ENCODE data around the gene GLT1D1. TPM values are rescaled to one million over a fixed set of nuclear protein-coding genes. Genes with fewer than 3 reads are reported as not detected.

The GLT1D1 gene
- total and polyA plus RNA-seq, 2 donors (not counting 3 experiments of a cell fraction or from before 2014, with no cell fraction given): not detected

- ChIA-PET CTCF (no interaction called here), POLR2A (no interaction called here)
- no TSS peak for BruUV-seq (replicated peaks)
These were observed 77.3 kb downstream of the GLT1D1 start for GRCh38 chr12:128930606-128931005.

GRCh38 chr12:128932521-128932920 is 79.2 kb downstream of the GLT1D1 start:
- FAIRE-seq (no peak), DNase-seq (ENCODE audit: low read depth, low spot score) (no peak)
- POLR2A ChIA-PET: no interaction called here
- dilution Hi-C loops (cut with MboI; ENCODE audit: extremely low pct_ligation_motif_present, low sequenced_read_pairs) (no loop called here), intact Hi-C loops (cut with micrococcal nuclease) (no loop called here)
- CTCF ChIA-PET: no interaction called here
- peaks cover 6% of the 10 kb centered on the region for H3K9me3 ChIP-seq (replicated peaks; ENCODE audit: control insufficient read depth, insufficient read depth, low read length)
- no peaks in the 10 kb centered on the region for H4K20me1 ChIP-seq (replicated peaks; ENCODE audit: control insufficient read depth, extremely low read depth, insufficient read depth, low read length)
- no peak overlapping the region for H3K27ac ChIP-seq (ENCODE audit: insufficient read depth, low read depth, low read length)
- no peak for TF ChIP-seq MAX (IDR thresholded peaks at IDR 0.05; ENCODE audit: insufficient read depth, insufficient read length)
- no peak for TF ChIP-seq POLR2A (IDR thresholded peaks at IDR 0.05; ENCODE audit: low read depth, low read length)
- TF ChIP-seq GATA2 (IDR thresholded peaks at IDR 0.05; ENCODE audit: insufficient read depth, insufficient read length, low read depth, low read length): no peak
- TF ChIP-seq EZH2 (IDR thresholded peaks at IDR 0.05; ENCODE audit: borderline replicate concordance, low read depth, low read length, severe bottlenecking): no peak
- TF ChIP-seq MYC (IDR thresholded peaks at IDR 0.05; ENCODE audit: low read depth, low read length): no peak
- TF ChIP-seq POLR2AphosphoS5 (IDR thresholded peaks at IDR 0.05; ENCODE audit: insufficient read depth, low read depth, low read length): no peak
- TF ChIP-seq FOS (IDR thresholded peaks at IDR 0.05; ENCODE audit: borderline replicate concordance, insufficient read depth, low read length): no peak
- no peak for TF ChIP-seq JUN (IDR thresholded peaks at IDR 0.05; ENCODE audit: borderline replicate concordance, insufficient read depth, insufficient read length, low read depth)
- no peak for TF ChIP-seq CTCF (IDR thresholded peaks at IDR 0.05; ENCODE audit: extremely low read depth in 1 of 2, insufficient read depth in 1 of 2, low read depth in 1 of 2, low read length in 2 of 2)
- no peaks in the 10 kb centered on the region for H3K27me3 ChIP-seq (ENCODE audit: control insufficient read depth in 2 of 2, insufficient read depth in 2 of 2, low read length in 2 of 2)
- H3K79me2 ChIP-seq (ENCODE audit: control insufficient read depth, insufficient read depth, low read length): no peaks in the 10 kb centered on the region
- no peaks in the 10 kb centered on the region for H3K4me1 ChIP-seq (ENCODE audit: control insufficient read depth, extremely low read depth, insufficient read depth, low read length)
- H2AFZ ChIP-seq (ENCODE audit: low read depth, low read length): no peak overlapping the region
- no peaks in the 10 kb centered on the region for H3K36me3 ChIP-seq (ENCODE audit: control insufficient read depth in 2 of 2, extremely low read depth in 1 of 2, insufficient read depth in 2 of 2, low read length in 2 of 2)
- H3K9ac ChIP-seq (replicated peaks; ENCODE audit: extremely low read depth, insufficient read depth, low read length): no peak overlapping the region
- BruUV-seq (replicated peaks): no TSS peak
- H3K9me1 ChIP-seq (replicated peaks; ENCODE audit: control insufficient read depth, extremely low read depth, insufficient read depth, low read length): no peaks in the 10 kb centered on the region
- no peak overlapping the region for H3K4me3 ChIP-seq (replicated peaks in 1 of 3; ENCODE audit: insufficient read depth in 1 of 3, low read depth in 1 of 3, low read length in 3 of 3)
- H3K4me2 ChIP-seq (ENCODE audit: insufficient read depth, low read length): no peak overlapping the region

More at GRCh38 chr12:128930606-128931005, 77.3 kb downstream of the GLT1D1 start:
- Histone ChIP-seq H3K9me3 (replicated peaks; ENCODE audit: control insufficient read depth, insufficient read depth, low read length) (peaks cover 2% of the 10 kb centered on the region), H3K27me3 (ENCODE audit: control insufficient read depth in 2 of 2, insufficient read depth in 2 of 2, low read length in 2 of 2) (no peaks in the 10 kb centered on the region), H3K4me3 (replicated peaks in 1 of 3; ENCODE audit: insufficient read depth in 1 of 3, low read depth in 1 of 3, low read length in 3 of 3) (no peak overlapping the region), H4K20me1 (replicated peaks; ENCODE audit: control insufficient read depth, extremely low read depth, insufficient read depth, low read length) (no peaks in the 10 kb centered on the region), H3K27ac (ENCODE audit: insufficient read depth, low read depth, low read length) (no peak overlapping the region), H3K36me3 (ENCODE audit: control insufficient read depth in 2 of 2, extremely low read depth in 1 of 2, insufficient read depth in 2 of 2, low read length in 2 of 2) (no peaks in the 10 kb centered on the region), H3K4me1 (ENCODE audit: control insufficient read depth, extremely low read depth, insufficient read depth, low read length) (no peaks in the 10 kb centered on the region), H3K9me1 (replicated peaks; ENCODE audit: control insufficient read depth, extremely low read depth, insufficient read depth, low read length) (no peaks in the 10 kb centered on the region), H3K4me2 (ENCODE audit: insufficient read depth, low read length) (no peak overlapping the region), H3K9ac (replicated peaks; ENCODE audit: extremely low read depth, insufficient read depth, low read length) (no peak overlapping the region), H2AFZ (ENCODE audit: low read depth, low read length) (no peak overlapping the region), H3K79me2 (ENCODE audit: control insufficient read depth, insufficient read depth, low read length) (no peaks in the 10 kb centered on the region)
- dilution Hi-C loops (cut with MboI; ENCODE audit: extremely low pct_ligation_motif_present, low sequenced_read_pairs) (no loop called here), intact Hi-C loops (cut with micrococcal nuclease) (no loop called here)
- no peak for TF ChIP-seq POLR2AphosphoS5 (IDR thresholded peaks at IDR 0.05; ENCODE audit: insufficient read depth, low read depth, low read length)
- no peak for TF ChIP-seq EZH2 (IDR thresholded peaks at IDR 0.05; ENCODE audit: borderline replicate concordance, low read depth, low read length, severe bottlenecking)
- TF ChIP-seq POLR2A (IDR thresholded peaks at IDR 0.05; ENCODE audit: low read depth, low read length): no peak
- DNase-seq (ENCODE audit: low read depth, low spot score) (no peak), FAIRE-seq (no peak)

Data from endothelial cell of umbilical vein (primary cell).